MM.1S (cell line): ENCODE data around the gene NRN1L.

Source experiments
- EZH2 ChIP-seq: fragments of 300-600 bp; sonication (generic); optimal IDR thresholded peaks from 2 replicates; pipeline ENCODE3; 2017; ENCODE audit warnings: low read depth, mild to moderate bottlenecking, antibody characterized with exemption, low read length, mixed read lengths
- TF ChIP-seq, protein P1 (sequence below): fragments of 300-600 bp; sonication (generic); IDR thresholded peaks from 2 replicates; pipeline ENCODE4 v1.5.1; 2016; ENCODE audit warnings: antibody characterized with exemption, low read length, mixed read lengths

DNA sequence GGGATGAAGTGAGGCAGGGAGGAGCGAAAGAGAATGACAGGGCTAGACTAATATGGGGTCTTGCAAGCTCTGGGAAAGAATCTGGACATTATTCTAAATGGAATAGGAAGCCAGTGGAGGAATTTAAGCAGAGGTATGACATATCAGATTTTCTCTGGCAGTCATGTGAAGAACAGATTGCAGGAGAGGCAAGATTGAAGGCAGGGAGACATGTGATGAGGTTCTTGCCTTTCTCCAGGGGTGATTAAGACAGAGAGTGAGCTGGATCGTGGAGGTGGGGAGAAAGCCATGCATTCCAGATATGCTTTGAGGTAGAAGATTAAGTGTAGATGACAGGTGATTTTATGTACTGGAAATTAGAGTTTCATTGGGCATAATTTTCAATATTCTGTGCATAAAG is 46.9 kb upstream of the NRN1L start:
- TF ChIP-seq, protein P1, sequence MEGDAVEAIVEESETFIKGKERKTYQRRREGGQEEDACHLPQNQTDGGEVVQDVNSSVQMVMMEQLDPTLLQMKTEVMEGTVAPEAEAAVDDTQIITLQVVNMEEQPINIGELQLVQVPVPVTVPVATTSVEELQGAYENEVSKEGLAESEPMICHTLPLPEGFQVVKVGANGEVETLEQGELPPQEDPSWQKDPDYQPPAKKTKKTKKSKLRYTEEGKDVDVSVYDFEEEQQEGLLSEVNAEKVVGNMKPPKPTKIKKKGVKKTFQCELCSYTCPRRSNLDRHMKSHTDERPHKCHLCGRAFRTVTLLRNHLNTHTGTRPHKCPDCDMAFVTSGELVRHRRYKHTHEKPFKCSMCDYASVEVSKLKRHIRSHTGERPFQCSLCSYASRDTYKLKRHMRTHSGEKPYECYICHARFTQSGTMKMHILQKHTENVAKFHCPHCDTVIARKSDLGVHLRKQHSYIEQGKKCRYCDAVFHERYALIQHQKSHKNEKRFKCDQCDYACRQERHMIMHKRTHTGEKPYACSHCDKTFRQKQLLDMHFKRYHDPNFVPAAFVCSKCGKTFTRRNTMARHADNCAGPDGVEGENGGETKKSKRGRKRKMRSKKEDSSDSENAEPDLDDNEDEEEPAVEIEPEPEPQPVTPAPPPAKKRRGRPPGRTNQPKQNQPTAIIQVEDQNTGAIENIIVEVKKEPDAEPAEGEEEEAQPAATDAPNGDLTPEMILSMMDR: no peak
- TF ChIP-seq EZH2: no peak
